ENCODE results near the gene UTY. TPM values are rescaled to one million over a fixed set of nuclear protein-coding genes. Genes with fewer than 3 reads are reported as not detected.

Gene UTY
- total and polyA plus RNA-seq, 2 donors (not counting 3 experiments of a cell fraction or from before 2014, with no cell fraction given), result 4.8 to 17.9 TPM

GRCh38 chrY:13488738-13489137, 8.9 kb upstream of the UTY start:
- Histone ChIP-seq H3K4me1 (ENCODE audit: control insufficient read depth, extremely low read depth, insufficient read depth, low read length) (no peaks in the 10 kb centered on the region), H4K20me1 (replicated peaks; ENCODE audit: control insufficient read depth, extremely low read depth, insufficient read depth, low read length) (no peaks in the 10 kb centered on the region), H3K27me3 (ENCODE audit: control insufficient read depth in 2 of 2, insufficient read depth in 2 of 2, low read length in 2 of 2) (no peaks in the 10 kb centered on the region), H3K36me3 (ENCODE audit: control insufficient read depth in 2 of 2, extremely low read depth in 1 of 2, insufficient read depth in 2 of 2, low read length in 2 of 2) (no peaks in the 10 kb centered on the region), H3K9ac (replicated peaks; ENCODE audit: extremely low read depth, insufficient read depth, low read length) (no peak overlapping the region), H2AFZ (ENCODE audit: low read depth, low read length) (no peak overlapping the region), H3K79me2 (ENCODE audit: control insufficient read depth, insufficient read depth, low read length) (no peaks in the 10 kb centered on the region), H3K4me3 (replicated peaks in 1 of 3; ENCODE audit: insufficient read depth in 1 of 3, low read depth in 1 of 3, low read length in 3 of 3) (no peak overlapping the region), H3K4me2 (ENCODE audit: insufficient read depth, low read length) (no peak overlapping the region), H3K9me3 (replicated peaks; ENCODE audit: control insufficient read depth, insufficient read depth, low read length) (no peaks in the 10 kb centered on the region), H3K27ac (ENCODE audit: insufficient read depth, low read depth, low read length) (no peak overlapping the region), H3K9me1 (replicated peaks; ENCODE audit: control insufficient read depth, extremely low read depth, insufficient read depth, low read length) (no peaks in the 10 kb centered on the region)
- FAIRE-seq, result no peak
- no peak for DNase-seq (ENCODE audit: low read depth, low spot score)
- CTCF ChIA-PET, result no interaction called here
- TF ChIP-seq MYC (IDR thresholded peaks at IDR 0.05; ENCODE audit: low read depth, low read length), result no peak
- intact Hi-C loops (cut with micrococcal nuclease), result no loop called here
- no TSS peak for BruUV-seq (replicated peaks)
- dilution Hi-C loops (cut with MboI; ENCODE audit: extremely low pct_ligation_motif_present, low sequenced_read_pairs), result no loop called here
- POLR2A ChIA-PET, result no interaction called here

- Histone ChIP-seq H3K4me2 (ENCODE audit: insufficient read depth, low read length) (peak overlapping the region; percentile 88), H2AFZ (ENCODE audit: low read depth, low read length) (peak overlapping the region; percentile 39), H3K27me3 (ENCODE audit: control insufficient read depth in 2 of 2, insufficient read depth in 2 of 2, low read length in 2 of 2) (no peaks in the 10 kb centered on the region), H4K20me1 (replicated peaks; ENCODE audit: control insufficient read depth, extremely low read depth, insufficient read depth, low read length) (peaks cover 4% of the 10 kb centered on the region), H3K4me1 (ENCODE audit: control insufficient read depth, extremely low read depth, insufficient read depth, low read length) (peaks cover 29% of the 10 kb centered on the region), H3K27ac (ENCODE audit: insufficient read depth, low read depth, low read length) (peak overlapping the region; percentile 97), H3K9me1 (replicated peaks; ENCODE audit: control insufficient read depth, extremely low read depth, insufficient read depth, low read length) (no peaks in the 10 kb centered on the region), H3K9ac (replicated peaks; ENCODE audit: extremely low read depth, insufficient read depth, low read length) (peak overlapping the region; percentile 99), H3K79me2 (ENCODE audit: control insufficient read depth, insufficient read depth, low read length) (peaks cover 38% of the 10 kb centered on the region), H3K9me3 (replicated peaks; ENCODE audit: control insufficient read depth, insufficient read depth, low read length) (no peaks in the 10 kb centered on the region), H3K4me3 (replicated peaks in 1 of 3; ENCODE audit: insufficient read depth in 1 of 3, low read depth in 1 of 3, low read length in 3 of 3) (peak overlapping the region; percentile 51 to 97 (median 97)), H3K36me3 (ENCODE audit: control insufficient read depth in 2 of 2, extremely low read depth in 1 of 2, insufficient read depth in 2 of 2, low read length in 2 of 2) (no peaks in the 10 kb centered on the region)
- intact Hi-C loops (cut with micrococcal nuclease), result loop anchor here (2.0 kb wide), 1 partner anchor 574 kb away; the partner anchor contains the start of gene DDX3Y
- ChIA-PET CTCF (no interaction called here), POLR2A (interaction anchor here (0.9 kb wide), 1 partner anchor 224 kb away, joined by 3 read pairs; the partner anchor contains the start of gene TMSB4Y)
- DNase-seq (ENCODE audit: low read depth, low spot score) (peak; percentile 65), FAIRE-seq (no peak)
- TF ChIP-seq POLR2AphosphoS5 (IDR thresholded peaks at IDR 0.05; ENCODE audit: insufficient read depth, low read depth, low read length), result no peak
- TF ChIP-seq CTCF (IDR thresholded peaks at IDR 0.05; ENCODE audit: extremely low read depth in 1 of 2, insufficient read depth in 1 of 2, low read depth in 1 of 2, low read length in 2 of 2), result no peak
- TF ChIP-seq GATA2 (IDR thresholded peaks at IDR 0.05; ENCODE audit: insufficient read depth, insufficient read length, low read depth, low read length), result no peak
- TF ChIP-seq MYC (IDR thresholded peaks at IDR 0.05; ENCODE audit: low read depth, low read length), result no peak
- TF ChIP-seq EZH2 (IDR thresholded peaks at IDR 0.05; ENCODE audit: borderline replicate concordance, low read depth, low read length, severe bottlenecking), result no peak
- TF ChIP-seq POLR2A (IDR thresholded peaks at IDR 0.05; ENCODE audit: low read depth, low read length), result no peak
- TF ChIP-seq JUN (IDR thresholded peaks at IDR 0.05; ENCODE audit: borderline replicate concordance, insufficient read depth, insufficient read length, low read depth), result no peak
- TF ChIP-seq MAX (IDR thresholded peaks at IDR 0.05; ENCODE audit: insufficient read depth, insufficient read length), result no peak
- dilution Hi-C loops (cut with MboI; ENCODE audit: extremely low pct_ligation_motif_present, low sequenced_read_pairs), result no loop called here
- BruUV-seq (replicated peaks), result TSS peak; percentile 67
Measured at GRCh38 chrY:13479121-13479711, 617 bp downstream of the UTY start.
